Neural cell (in vitro differentiated cells): ENCODE results near the gene INPP5D.

Experiments used
- EP300 ChIP-seq: fragments of 450-650 bp; conservative IDR thresholded peaks from 2 replicates; pipeline ENCODE4 v1.6.1; 2014; ENCODE audit warnings: antibody characterized with exemption, mild to moderate bottlenecking, moderate library complexity; ENCODE audit not compliant: poor library complexity, severe bottlenecking
- POLR2AphosphoS5 ChIP-seq: IDR thresholded peaks from 2 replicates; pipeline ENCODE4 v1.6.1; 2012
- RAD21 ChIP-seq: fragments of 450-650 bp; conservative IDR thresholded peaks from 2 replicates; pipeline ENCODE4 v1.6.1; 2014; ENCODE audit warnings: antibody characterized with exemption, mild to moderate bottlenecking, moderate library complexity
- TF ChIP-seq, protein P1 (sequence below): fragments of 450-650 bp; IDR thresholded peaks from 2 replicates; pipeline ENCODE4 v1.5.1; 2014; ENCODE audit warnings: antibody characterized with exemption, mild to moderate bottlenecking, moderate library complexity; ENCODE audit not compliant: poor library complexity, severe bottlenecking

DNA sequence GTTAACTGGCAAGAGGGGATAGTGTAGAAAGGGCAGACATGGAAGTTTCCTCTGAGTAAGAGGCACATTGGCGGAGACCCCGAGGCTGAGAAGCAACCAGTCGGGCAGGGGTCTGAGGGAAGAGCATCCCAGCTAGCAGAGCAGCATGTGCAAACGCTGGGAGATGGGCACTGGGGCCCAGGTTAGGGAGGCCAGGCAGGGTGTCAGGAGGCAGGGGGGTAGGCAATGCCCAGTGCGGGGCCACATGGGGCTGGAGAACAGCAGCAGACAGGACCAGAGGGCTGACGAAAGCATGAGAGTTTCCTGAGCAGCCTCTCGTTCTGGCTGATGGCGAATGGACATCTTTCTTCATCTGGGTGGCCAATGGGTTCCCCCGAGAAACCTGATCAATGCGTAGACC is 88.2 kb downstream of the INPP5D start:
- TF ChIP-seq RAD21, result no peak
- TF ChIP-seq EP300, result no peak
- TF ChIP-seq, protein P1, sequence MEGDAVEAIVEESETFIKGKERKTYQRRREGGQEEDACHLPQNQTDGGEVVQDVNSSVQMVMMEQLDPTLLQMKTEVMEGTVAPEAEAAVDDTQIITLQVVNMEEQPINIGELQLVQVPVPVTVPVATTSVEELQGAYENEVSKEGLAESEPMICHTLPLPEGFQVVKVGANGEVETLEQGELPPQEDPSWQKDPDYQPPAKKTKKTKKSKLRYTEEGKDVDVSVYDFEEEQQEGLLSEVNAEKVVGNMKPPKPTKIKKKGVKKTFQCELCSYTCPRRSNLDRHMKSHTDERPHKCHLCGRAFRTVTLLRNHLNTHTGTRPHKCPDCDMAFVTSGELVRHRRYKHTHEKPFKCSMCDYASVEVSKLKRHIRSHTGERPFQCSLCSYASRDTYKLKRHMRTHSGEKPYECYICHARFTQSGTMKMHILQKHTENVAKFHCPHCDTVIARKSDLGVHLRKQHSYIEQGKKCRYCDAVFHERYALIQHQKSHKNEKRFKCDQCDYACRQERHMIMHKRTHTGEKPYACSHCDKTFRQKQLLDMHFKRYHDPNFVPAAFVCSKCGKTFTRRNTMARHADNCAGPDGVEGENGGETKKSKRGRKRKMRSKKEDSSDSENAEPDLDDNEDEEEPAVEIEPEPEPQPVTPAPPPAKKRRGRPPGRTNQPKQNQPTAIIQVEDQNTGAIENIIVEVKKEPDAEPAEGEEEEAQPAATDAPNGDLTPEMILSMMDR, result no peak
- TF ChIP-seq POLR2AphosphoS5, result no peak
